ENCODE results near the gene EIPR1. TPM values are rescaled to one million over a fixed set of nuclear protein-coding genes. Genes with fewer than 3 reads are reported as not detected.
A peak's percentile ranks its signal among the peaks of the same experiment; 100 is the strongest.

The EIPR1 gene
- total and polyA plus RNA-seq, 2 of the 13 experiments (the other 11 are each of a cell fraction or from before 2014, with no cell fraction given): 70.0 to 96.3 TPM

GRCh38 chr2:3379647-3380534, 2.3 kb upstream of the EIPR1 start, which contains the start of gene TRAPPC12 (continued):
- TF ChIP-seq AGO2 (optimal IDR thresholded peaks at IDR 0.05; ENCODE audit: low read depth, low read length): peak; percentile 98
- 0 out of 2 replicates have a peak, but pooled peaks have one; percentile 26 for TF ChIP-seq ZMYM2 (CRISPR knock-in tag; IDR thresholded peaks at IDR 0.05)
- peak; percentile 93 for TF ChIP-seq MED1 (CRISPR knock-in tag; IDR thresholded peaks at IDR 0.05)
- peak; percentile 72 for TF ChIP-seq AHDC1 (CRISPR knock-in tag; IDR thresholded peaks at IDR 0.05; ENCODE audit: borderline replicate concordance)
- no peak for TF ChIP-seq ZNF382 (CRISPR knock-in tag; IDR thresholded peaks at IDR 0.05; ENCODE audit: borderline replicate concordance)
- TF ChIP-seq ZNF256 (CRISPR knock-in tag; conservative IDR thresholded peaks at IDR 0.05): peak; percentile 73
- peak; percentile 83; the same call in 1 of the 2 replicates for TF ChIP-seq ZNF792 (CRISPR knock-in tag; IDR thresholded peaks at IDR 0.05)
- TF ChIP-seq ZNF513 (CRISPR knock-in tag; conservative IDR thresholded peaks at IDR 0.05): no peak; the same call in 1 of the 2 replicates
- peak; percentile 74; the same call in 1 of the 2 replicates for TF ChIP-seq TFDP2 (CRISPR knock-in tag; IDR thresholded peaks at IDR 0.05)
- TF ChIP-seq IRF1 (CRISPR knock-in tag; IDR thresholded peaks at IDR 0.05; ENCODE audit: low read depth): 0 out of 2 replicates have a peak, but pooled peaks have one; percentile 71
- TF ChIP-seq ZNF501 (CRISPR knock-in tag; IDR thresholded peaks at IDR 0.05): peak; percentile 100
- TF ChIP-seq ZNF547 (CRISPR knock-in tag; IDR thresholded peaks at IDR 0.05): peak; percentile 98
- peak; percentile 76 for TF ChIP-seq IKZF5 (CRISPR knock-in tag; IDR thresholded peaks at IDR 0.05)
- TF ChIP-seq PAX8 (CRISPR knock-in tag; IDR thresholded peaks at IDR 0.05; ENCODE audit: borderline replicate concordance): peak; percentile 96; the same call in 1 of the 2 replicates
- peak; percentile 100; the same call in 1 of the 2 replicates for TF ChIP-seq ZNF383 (CRISPR knock-in tag; IDR thresholded peaks at IDR 0.05; ENCODE audit: borderline replicate concordance)

Measured in HepG2 (cell line).